ENCODE data around the gene DCDC2.

Gene DCDC2

DNA sequence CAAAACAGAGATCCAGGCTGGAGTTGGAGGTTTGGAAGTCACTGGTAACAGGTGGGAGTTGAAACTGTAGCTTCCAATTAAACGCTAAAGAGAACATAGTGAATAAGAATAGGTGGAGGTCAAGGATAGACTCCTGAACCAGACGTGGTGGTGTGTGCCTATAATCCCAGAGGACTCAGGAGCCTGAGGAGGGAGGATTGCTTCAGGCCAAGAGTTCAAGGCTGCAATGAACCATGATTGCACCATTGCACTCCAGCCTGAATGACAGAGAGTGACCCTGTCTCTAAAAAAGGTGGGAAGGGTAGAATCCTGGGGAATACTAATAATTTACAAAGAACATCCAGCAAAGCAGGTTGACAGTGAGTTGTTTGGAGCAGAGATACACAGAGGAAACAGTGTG is 218.2 kb downstream of the DCDC2 start:
- Histone ChIP-seq H3K27me3 (ENCODE audit: control insufficient read depth in 1 of 2, insufficient read depth in 2 of 2, low read length in 2 of 2) (no peaks in the 10 kb centered on the region), H3K27ac (ENCODE audit: low read depth, low read length) (no peak overlapping the region), H3K4me1 (ENCODE audit: control insufficient read depth in 1 of 2, insufficient read depth in 2 of 2, low read length in 2 of 2) (no peaks in the 10 kb centered on the region), H3K9me3 (ENCODE audit: control insufficient read depth in 1 of 2, low read length in 2 of 2) (no peaks in the 10 kb centered on the region), H3K9ac (ENCODE audit: low read depth in 1 of 2, low read length in 2 of 2) (no peak overlapping the region), H3K36me3 (ENCODE audit: control insufficient read depth in 1 of 2, insufficient read depth in 2 of 2, low read length in 2 of 2) (no peaks in the 10 kb centered on the region), H3K4me3 (ENCODE audit: low read depth in 1 of 2, low read length in 2 of 2) (no peak overlapping the region)

DNA sequence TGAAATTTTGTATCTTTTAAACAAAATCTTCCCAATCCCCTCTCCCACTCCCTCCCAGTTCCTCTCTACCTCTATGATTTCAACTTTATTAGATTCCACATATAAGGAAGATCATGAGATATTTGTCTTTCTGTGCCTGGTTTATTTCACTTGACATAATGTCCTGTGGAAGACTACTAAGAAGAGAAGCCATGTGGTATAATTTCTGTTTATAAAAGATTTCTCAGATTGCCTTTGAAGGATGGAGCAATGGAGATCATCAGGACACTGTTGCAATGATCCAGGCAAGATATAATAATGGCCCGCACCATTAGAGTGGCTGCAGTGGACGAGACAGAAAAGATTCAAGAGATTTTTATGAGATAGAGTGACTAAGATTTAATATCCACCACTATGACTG is 218.8 kb downstream of the DCDC2 start:
- H3K9ac ChIP-seq (ENCODE audit: low read depth in 1 of 2, low read length in 2 of 2) = no peak overlapping the region
- H3K9me3 ChIP-seq (ENCODE audit: control insufficient read depth in 1 of 2, low read length in 2 of 2) = no peaks in the 10 kb centered on the region
- H3K4me1 ChIP-seq (ENCODE audit: control insufficient read depth in 1 of 2, insufficient read depth in 2 of 2, low read length in 2 of 2) = no peaks in the 10 kb centered on the region
- no peak overlapping the region for H3K27ac ChIP-seq (ENCODE audit: low read depth, low read length)
- no peaks in the 10 kb centered on the region for H3K27me3 ChIP-seq (ENCODE audit: control insufficient read depth in 1 of 2, insufficient read depth in 2 of 2, low read length in 2 of 2)
- no peak overlapping the region for H3K4me3 ChIP-seq (ENCODE audit: low read depth in 1 of 2, low read length in 2 of 2)
- H3K36me3 ChIP-seq (ENCODE audit: control insufficient read depth in 1 of 2, insufficient read depth in 2 of 2, low read length in 2 of 2) = no peaks in the 10 kb centered on the region

DNA sequence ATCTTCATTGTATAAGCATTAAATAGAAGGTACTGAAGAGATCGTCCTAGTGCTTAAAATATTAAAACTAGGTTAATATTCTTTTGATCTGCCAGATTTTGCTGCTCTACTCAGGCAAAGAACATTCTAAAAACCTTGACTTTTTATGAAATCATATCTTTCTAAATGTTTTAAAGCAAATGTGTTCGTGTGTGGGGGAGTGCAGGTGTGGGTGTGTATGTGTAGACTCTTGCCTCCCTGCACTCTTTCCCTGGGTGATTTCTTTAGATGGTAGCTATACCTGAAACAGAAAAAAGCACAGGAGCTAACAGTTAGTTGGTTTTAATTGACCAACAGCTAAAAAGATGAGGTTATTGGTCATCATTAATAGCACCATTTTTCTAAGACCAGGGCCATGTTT is 226.1 kb downstream of the DCDC2 start:
- no peak overlapping the region for H3K9ac ChIP-seq (ENCODE audit: low read depth in 1 of 2, low read length in 2 of 2)
- H3K27me3 ChIP-seq (ENCODE audit: control insufficient read depth in 1 of 2, insufficient read depth in 2 of 2, low read length in 2 of 2) = no peaks in the 10 kb centered on the region
- H3K36me3 ChIP-seq (ENCODE audit: control insufficient read depth in 1 of 2, insufficient read depth in 2 of 2, low read length in 2 of 2) = no peaks in the 10 kb centered on the region
- H3K4me1 ChIP-seq (ENCODE audit: control insufficient read depth in 1 of 2, insufficient read depth in 2 of 2, low read length in 2 of 2) = no peaks in the 10 kb centered on the region
- H3K4me3 ChIP-seq (ENCODE audit: low read depth in 1 of 2, low read length in 2 of 2) = no peak overlapping the region
- H3K27ac ChIP-seq (ENCODE audit: low read depth, low read length) = no peak overlapping the region
- no peaks in the 10 kb centered on the region for H3K9me3 ChIP-seq (ENCODE audit: control insufficient read depth in 1 of 2, low read length in 2 of 2)

DNA sequence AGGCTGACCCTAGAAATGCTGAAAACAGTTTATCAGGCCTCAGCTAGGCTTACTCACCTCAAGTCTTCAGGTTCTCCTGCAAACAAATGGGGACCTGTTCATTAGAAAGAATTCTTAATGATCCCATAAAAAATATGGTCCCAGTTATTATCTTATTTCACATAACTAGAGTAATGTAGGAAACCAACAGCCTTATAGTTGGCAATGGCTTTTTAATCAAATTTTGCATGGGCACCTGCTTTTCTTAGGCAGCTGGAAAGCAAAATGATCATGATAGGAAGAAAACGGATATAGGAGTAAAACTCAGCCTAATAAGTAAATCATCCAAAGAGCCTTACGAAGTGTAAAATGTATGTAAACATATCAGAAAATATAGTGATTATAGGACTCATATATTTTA is 230.5 kb downstream of the DCDC2 start:
- no peak overlapping the region for H3K4me3 ChIP-seq (ENCODE audit: low read depth in 1 of 2, low read length in 2 of 2)
- H3K27me3 ChIP-seq (ENCODE audit: control insufficient read depth in 1 of 2, insufficient read depth in 2 of 2, low read length in 2 of 2) = peaks cover 0 to 3% of the 10 kb centered on the region in 2 donors
- H3K27ac ChIP-seq (ENCODE audit: low read depth, low read length) = no peak overlapping the region
- H3K36me3 ChIP-seq (ENCODE audit: control insufficient read depth in 1 of 2, insufficient read depth in 2 of 2, low read length in 2 of 2) = no peaks in the 10 kb centered on the region
- no peaks in the 10 kb centered on the region for H3K4me1 ChIP-seq (ENCODE audit: control insufficient read depth in 1 of 2, insufficient read depth in 2 of 2, low read length in 2 of 2)
- H3K9ac ChIP-seq (ENCODE audit: low read depth in 1 of 2, low read length in 2 of 2) = no peak overlapping the region
- no peaks in the 10 kb centered on the region for H3K9me3 ChIP-seq (ENCODE audit: control insufficient read depth in 1 of 2, low read length in 2 of 2)

DNA sequence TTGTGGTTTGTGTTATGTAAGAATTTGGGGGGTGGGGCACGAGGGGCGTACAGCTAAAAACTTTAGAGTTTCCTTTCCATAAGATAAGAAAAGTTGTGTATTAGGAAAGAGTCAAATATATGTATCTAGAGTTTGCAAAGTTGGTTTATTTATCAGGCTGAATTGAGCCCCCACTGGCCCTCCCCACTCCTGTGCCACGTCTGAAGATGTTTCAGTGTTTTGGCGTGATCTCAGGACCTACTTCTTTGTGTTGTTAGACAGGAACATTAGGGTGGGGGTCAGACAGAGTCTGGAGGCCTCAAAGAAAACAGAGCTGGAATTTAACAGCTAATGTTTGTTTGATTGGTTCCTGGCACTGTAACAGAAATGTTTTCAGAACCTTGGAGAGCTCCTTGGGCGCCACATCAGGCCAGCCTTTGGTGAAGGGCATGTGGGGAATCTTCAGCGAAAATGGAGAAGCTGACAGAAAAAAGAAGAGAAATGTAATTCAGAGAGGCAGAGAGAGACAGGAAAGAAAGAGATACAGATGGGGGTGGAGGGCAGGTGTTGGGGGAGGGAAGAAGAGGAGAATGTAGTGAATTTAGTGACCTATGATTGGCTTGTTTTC is 231.2 kb downstream of the DCDC2 start:
- Histone ChIP-seq H3K4me3 (ENCODE audit: low read depth in 1 of 2, low read length in 2 of 2) (no peak overlapping the region), H3K9me3 (ENCODE audit: control insufficient read depth in 1 of 2, low read length in 2 of 2) (no peaks in the 10 kb centered on the region), H3K4me1 (ENCODE audit: control insufficient read depth in 1 of 2, insufficient read depth in 2 of 2, low read length in 2 of 2) (no peaks in the 10 kb centered on the region), H3K27ac (ENCODE audit: low read depth, low read length) (no peak overlapping the region), H3K9ac (ENCODE audit: low read depth in 1 of 2, low read length in 2 of 2) (no peak overlapping the region), H3K27me3 (ENCODE audit: control insufficient read depth in 1 of 2, insufficient read depth in 2 of 2, low read length in 2 of 2) (peaks cover 0 to 3% of the 10 kb centered on the region in 2 donors), H3K36me3 (ENCODE audit: control insufficient read depth in 1 of 2, insufficient read depth in 2 of 2, low read length in 2 of 2) (no peaks in the 10 kb centered on the region)

DNA sequence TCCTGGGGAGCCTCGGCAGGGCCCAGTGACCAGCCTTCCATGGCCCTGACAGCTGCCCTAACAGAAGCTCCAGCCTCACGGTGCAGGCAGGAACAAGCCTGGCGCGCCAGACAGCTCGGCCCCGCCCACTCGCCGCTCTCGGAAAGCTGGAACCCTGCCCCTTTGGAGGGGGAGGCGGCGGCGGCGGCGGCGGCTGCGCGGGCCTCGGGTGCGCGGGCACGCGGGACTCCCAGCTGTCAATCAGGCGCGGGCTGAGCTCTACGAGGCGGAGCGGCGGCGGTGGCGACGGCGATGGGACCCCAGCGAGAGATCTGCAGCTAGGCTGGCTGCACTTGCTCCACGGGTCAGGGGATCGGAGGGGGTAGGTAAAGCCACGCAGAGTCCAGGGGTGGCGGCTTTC is 231.9 kb downstream of the DCDC2 start, which contains the start of gene NRSN1:
NRSN1 (plus strand) TSS at position 236 of the 400 bp plus-strand sequence. CDS start 8,113 bp downstream, outside the sequence.
- Histone ChIP-seq H3K27ac (ENCODE audit: low read depth, low read length) (no peak within 1 kb of the TSS), H3K4me3 (ENCODE audit: low read depth in 1 of 2, low read length in 2 of 2) (no peak within 1 kb of the TSS), H3K27me3 (ENCODE audit: control insufficient read depth in 1 of 2, insufficient read depth in 2 of 2, low read length in 2 of 2) (peaks cover 0 to 3% of the 10 kb centered on the region in 2 donors), H3K9ac (ENCODE audit: low read depth in 1 of 2, low read length in 2 of 2) (no peak within 1 kb of the TSS), H3K4me1 (ENCODE audit: control insufficient read depth in 1 of 2, insufficient read depth in 2 of 2, low read length in 2 of 2) (no peaks in the 10 kb centered on the region), H3K9me3 (ENCODE audit: control insufficient read depth in 1 of 2, low read length in 2 of 2) (no peaks in the 10 kb centered on the region), H3K36me3 (ENCODE audit: control insufficient read depth in 1 of 2, insufficient read depth in 2 of 2, low read length in 2 of 2) (no peaks in the 10 kb centered on the region)

DNA sequence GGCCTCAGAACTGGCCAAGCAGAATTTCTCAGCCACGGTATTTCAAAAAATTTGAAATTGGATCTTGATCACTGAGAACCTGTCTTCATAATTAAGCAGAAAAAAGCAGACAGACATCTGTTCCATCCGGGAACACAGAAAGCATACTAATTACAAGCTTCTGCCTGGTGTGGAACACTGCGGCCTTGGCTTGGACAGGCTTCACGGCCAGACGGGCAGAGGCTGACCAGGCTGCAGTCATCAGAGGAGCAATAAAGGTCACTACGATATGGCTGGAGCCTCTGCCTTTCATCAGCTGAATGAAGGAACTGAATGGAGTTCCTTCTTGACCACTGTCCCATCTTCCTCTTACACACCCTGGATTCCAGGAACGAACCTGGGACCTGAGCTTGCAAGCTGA is 235.7 kb downstream of the DCDC2 start:
- Histone ChIP-seq H3K9me3 (ENCODE audit: control insufficient read depth in 1 of 2, low read length in 2 of 2) (no peaks in the 10 kb centered on the region), H3K36me3 (ENCODE audit: control insufficient read depth in 1 of 2, insufficient read depth in 2 of 2, low read length in 2 of 2) (no peaks in the 10 kb centered on the region), H3K27me3 (ENCODE audit: control insufficient read depth in 1 of 2, insufficient read depth in 2 of 2, low read length in 2 of 2) (peaks cover 0 to 3% of the 10 kb centered on the region in 2 donors), H3K27ac (ENCODE audit: low read depth, low read length) (no peak overlapping the region), H3K4me3 (ENCODE audit: low read depth in 1 of 2, low read length in 2 of 2) (no peak overlapping the region), H3K9ac (ENCODE audit: low read depth in 1 of 2, low read length in 2 of 2) (no peak overlapping the region), H3K4me1 (ENCODE audit: control insufficient read depth in 1 of 2, insufficient read depth in 2 of 2, low read length in 2 of 2) (no peaks in the 10 kb centered on the region)
